ENCODE data around the gene LGMN.

DNA sequence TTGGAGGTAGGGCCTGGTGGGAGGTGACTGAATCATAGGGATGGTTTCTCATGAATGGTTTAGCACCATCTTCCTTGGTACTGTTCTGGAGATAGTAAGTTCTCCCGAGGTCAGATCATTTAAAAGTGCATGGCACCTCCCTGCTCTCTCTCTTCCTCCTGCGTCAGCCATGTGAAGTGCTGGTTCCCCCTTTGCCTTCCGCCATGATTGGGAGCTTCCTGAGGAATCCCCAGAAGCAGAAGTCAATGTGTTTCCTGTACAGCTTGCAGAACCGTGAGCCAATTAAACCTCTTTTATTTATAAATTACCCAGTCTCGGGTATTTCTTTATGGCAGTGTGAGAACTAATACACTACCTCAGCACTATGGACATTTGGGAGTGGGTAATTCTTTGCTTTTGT lies 4.8 kb upstream of the LGMN start:
- TF ChIP-seq, protein P1, sequence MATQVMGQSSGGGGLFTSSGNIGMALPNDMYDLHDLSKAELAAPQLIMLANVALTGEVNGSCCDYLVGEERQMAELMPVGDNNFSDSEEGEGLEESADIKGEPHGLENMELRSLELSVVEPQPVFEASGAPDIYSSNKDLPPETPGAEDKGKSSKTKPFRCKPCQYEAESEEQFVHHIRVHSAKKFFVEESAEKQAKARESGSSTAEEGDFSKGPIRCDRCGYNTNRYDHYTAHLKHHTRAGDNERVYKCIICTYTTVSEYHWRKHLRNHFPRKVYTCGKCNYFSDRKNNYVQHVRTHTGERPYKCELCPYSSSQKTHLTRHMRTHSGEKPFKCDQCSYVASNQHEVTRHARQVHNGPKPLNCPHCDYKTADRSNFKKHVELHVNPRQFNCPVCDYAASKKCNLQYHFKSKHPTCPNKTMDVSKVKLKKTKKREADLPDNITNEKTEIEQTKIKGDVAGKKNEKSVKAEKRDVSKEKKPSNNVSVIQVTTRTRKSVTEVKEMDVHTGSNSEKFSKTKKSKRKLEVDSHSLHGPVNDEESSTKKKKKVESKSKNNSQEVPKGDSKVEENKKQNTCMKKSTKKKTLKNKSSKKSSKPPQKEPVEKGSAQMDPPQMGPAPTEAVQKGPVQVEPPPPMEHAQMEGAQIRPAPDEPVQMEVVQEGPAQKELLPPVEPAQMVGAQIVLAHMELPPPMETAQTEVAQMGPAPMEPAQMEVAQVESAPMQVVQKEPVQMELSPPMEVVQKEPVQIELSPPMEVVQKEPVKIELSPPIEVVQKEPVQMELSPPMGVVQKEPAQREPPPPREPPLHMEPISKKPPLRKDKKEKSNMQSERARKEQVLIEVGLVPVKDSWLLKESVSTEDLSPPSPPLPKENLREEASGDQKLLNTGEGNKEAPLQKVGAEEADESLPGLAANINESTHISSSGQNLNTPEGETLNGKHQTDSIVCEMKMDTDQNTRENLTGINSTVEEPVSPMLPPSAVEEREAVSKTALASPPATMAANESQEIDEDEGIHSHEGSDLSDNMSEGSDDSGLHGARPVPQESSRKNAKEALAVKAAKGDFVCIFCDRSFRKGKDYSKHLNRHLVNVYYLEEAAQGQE (IDR thresholded peaks at IDR 0.05; ENCODE audit: low read depth): no peak
- TF ChIP-seq TCF12 (IDR thresholded peaks at IDR 0.05; ENCODE audit: low read depth) (no peak), CEBPB (IDR thresholded peaks at IDR 0.05) (no peak)

All from Ishikawa (cell line).